Heart left ventricle (tissue), 16 donors: ENCODE results near the gene PRKCH. TPM values are rescaled to one million over a fixed set of nuclear protein-coding genes. Genes with fewer than 3 reads are reported as not detected.
"Not testable (repeated sequence)": the region's sequence is repeated elsewhere in the genome, so short reads cannot be mapped to it uniquely, and the experiment has no call there.

ENCODE experiments used
- ATAC-seq, 4 donors: fragments of 200-7000 bp; cut with Tn5 transposase; one replicate each; pipeline ENCODE4 v1.9.1; 2020 to 2022; ENCODE audit warnings: moderate library complexity in 4 of 4, mild to moderate bottlenecking in 3 of 4, moderate number of reproducible peaks in 1 of 4
- DNase-seq, 5 donors: peaks; one replicate each; pipeline ENCODE4 v3.0.0-alpha.2; 2020
- H3K27ac ChIP-seq, 12 donors: fragments of 200-600 bp; sonication (generic) in 4 of 12; one replicate each; pipeline versions ENCODE4 v1.5.0 to v1.8.0; 2016 to 2022; ENCODE audit warnings: mild to moderate bottlenecking in 2 of 12
- H3K27me3 ChIP-seq, 9 donors: fragments of 200-600 bp; sonication (generic) in 2 of 9; one replicate each; pipeline versions ENCODE4 v1.5.1 to v1.8.0; 2016 to 2022; ENCODE audit warnings: mild to moderate bottlenecking in 3 of 9
- H3K36me3 ChIP-seq, 9 donors: fragments of 200-600 bp; sonication (generic) in 2 of 9; one replicate each; pipeline versions ENCODE4 v1.5.0 to v1.8.0; 2018 to 2022; ENCODE audit warnings: mild to moderate bottlenecking in 2 of 9
- H3K4me1 ChIP-seq, 12 donors: fragments of 200-600 bp; sonication (generic) in 4 of 12; one replicate each; pipeline versions ENCODE4 v1.5.0 to v1.8.0; 2016 to 2022; ENCODE audit warnings: mild to moderate bottlenecking in 3 of 12
- H3K4me3 ChIP-seq, 12 donors: fragments of 200-600 bp; sonication (generic) in 4 of 12; one replicate each; pipeline versions ENCODE4 v1.5.0 to v1.8.0; 2017 to 2022; ENCODE audit warnings: mild to moderate bottlenecking in 9 of 12, moderate library complexity in 4 of 12
- H3K9me3 ChIP-seq, 12 donors: fragments of 200-600 bp; sonication (generic) in 4 of 12; one replicate each; pipeline versions ENCODE4 v1.5.0 to v1.8.0; 2016 to 2022; ENCODE audit warnings: mild to moderate bottlenecking in 1 of 12
- CTCF ChIP-seq, 12 donors: fragments of 200-600 bp; sonication (generic) in 4 of 12; IDR thresholded peaks; one replicate each; pipeline versions ENCODE4 v1.5.0 to v1.8.0; 2018 to 2022; ENCODE audit warnings: antibody characterized with exemption in 12 of 12, mild to moderate bottlenecking in 5 of 12
- POLR2A ChIP-seq, 2 donors: fragments of 450-650 bp; IDR thresholded peaks; one replicate each; pipeline ENCODE4 v1.6.1; 2017; ENCODE audit warnings: antibody characterized with exemption in 2 of 2, mild to moderate bottlenecking in 2 of 2, moderate library complexity in 2 of 2
- WGBS, 4 donors: extraction: QIAGEN DNeasy Blood & Tissue Kit in 2 of 4; methylation state at CpG; one replicate each; pipeline versions ENCODE4 v1.1.5 to v1.1.7; 2013 to 2018; 5-methylcytosine and 5-hydroxymethylcytosine counted together
- intact Hi-C, 10 donors: fragments of 100-400 bp; cut with DNase I; formaldehyde crosslinking; loops; one replicate each; pipeline versions ENCODE4 v1.11.1 to v1.14.2; 2022
- polyA plus RNA-seq, 2 donors: library from polyadenylated mRNA; stranded (reverse); fragments of 200-250 nt; gene quantifications; one replicate each; pipeline ENCODE4 v1.2.3, GENCODE V29; 2013
- total RNA-seq, 9 donors: library from RNA; depleted of rRNA in 2 of 9; stranded (reverse); fragments of >200 nt in 2 of 9; fragmentation: NEBNext Ultra II Directional in 3 of 9; extraction: Animal tissue kit (Norgen Biotek cat#: 25700) in 3 of 9; gene quantifications; one replicate each; pipeline versions ENCODE4 v1.1.0 to v1.2.4, GENCODE V29; 2016 to 2023
- donor health status: ischemic (EF 13 %, LVEDD 7.1; RV severe dilation, severe dysfunction).
- donor health status: healthy with polysubstance abuse.
- donor health status: DM: no; HTN: yes; CAD: no.
- donor health status: DM: no; HTN: no; CAD: no.
- donor health status: ischemic (EF 25% LVEDD 6.9; RV normal size, moderate dysfunction).
- donor health status: ischemic (EF 25% LVEDD 5.7; RV mildly dilated, moderate dysfunction).
- donor health status: healthy.
- donor health status: DM: yes; HTN: yes; CAD: no.
- donor health status: ischemic (EF 35%, LVEDD 5.7; RV mildly dilated, moderate dysfunction).
- donor health status: nonischemic (EF 11% LVEDD 7.7; RV severe dilation, severe dysfunction).
- donor health status: DM: yes; HTN: yes; CAD: no.
- donor health status: PGD.
- donor health status: ischemic (EF 29% LVEDD 5.4; RV normal size, mild dysfunction).
- donor health status: nonischemic (EF 23%, LVEDD 6.1; RV moderate dilation, normal function).

Gene PRKCH
- total and polyA plus RNA-seq, 11 donors: 6.1 to 49.2 (median 21.7) TPM

GRCh38 chr14:61463664-61464285 is 142.4 kb downstream of the PRKCH start:
- no peak for TF ChIP-seq CTCF (IDR thresholded peaks at IDR 0.05)
- TF ChIP-seq POLR2A (IDR thresholded peaks at IDR 0.05): no peak
- intact Hi-C loops: loop anchor here in 8 of 10 donors (2.0 to 10.0 kb wide), 6 partner anchors 267 to 664 kb away; partner anchors contain the start of gene SNAPC1 (in 3 of the 8)
- peaks cover 0 to 6% (median 0%) of the 10 kb centered on the region in 12 donors for H3K9me3 ChIP-seq
- H3K4me1 ChIP-seq: peaks cover 3 to 53% (median 45%) of the 10 kb centered on the region in 12 donors
- no peak overlapping the region for H3K4me3 ChIP-seq
- ATAC-seq (no peak), DNase-seq (no peak)
- 65 to 88% (median 86%) methylated on average over 3 of the region's 3 CpGs for WGBS, 4 donors
- H3K27ac ChIP-seq: peak overlapping the region in 8 of 12 donors; percentile 7 to 65 (median 24)
- H3K27me3 ChIP-seq: no peaks in the 10 kb centered on the region
- H3K36me3 ChIP-seq: peaks cover 0 to 16% (median 2%) of the 10 kb centered on the region in 9 donors

GRCh38 chr14:61464539-61465320 is 143.4 kb downstream of the PRKCH start:
- peak overlapping the region in 5 of 12 donors; percentile 38 to 99 (median 86) for H3K27ac ChIP-seq
- not testable (repeated sequence) for H3K4me3 ChIP-seq, H3K9me3 ChIP-seq, H3K36me3 ChIP-seq, H3K27me3 ChIP-seq, ATAC-seq, DNase-seq
- peaks cover 3 to 63% (median 52%) of the 10 kb centered on the region in 12 donors for H3K4me1 ChIP-seq
- 79 to 97% (median 94%) methylated on average over 2 of the region's 2 CpGs for WGBS, 4 donors
- intact Hi-C loops: loop anchor here in 6 of 10 donors (5.0 to 10.0 kb wide), 6 partner anchors 123 to 663 kb away; partner anchors contain the start of genes SNAPC1 (in 3 of the 6) and HIF1A (in 1 of the 6)

- WGBS, 4 donors: 51 to 64% (median 57%) methylated on average over 16 to 17 of the region's 17 CpGs
- intact Hi-C loops: loop anchor here in 5 of 10 donors (2.0 to 10.0 kb wide), 4 partner anchors 121 to 298 kb away; partner anchors contain the start of genes SNAPC1 (in 3 of the 5) and HIF1A (in 1 of the 5)
- Histone ChIP-seq H3K27ac (peak overlapping the region; percentile 53 to 99 (median 81)), H3K4me3 (no peak overlapping the region), H3K27me3 (no peaks in the 10 kb centered on the region), H3K4me1 (peaks cover 3 to 79% (median 68%) of the 10 kb centered on the region in 12 donors), H3K9me3 (peaks cover 0 to 6% (median 0%) of the 10 kb centered on the region in 12 donors), H3K36me3 (peaks cover 0 to 5% (median 0%) of the 10 kb centered on the region in 9 donors)
- ATAC-seq (peak; percentile 83 to 92 (median 89)), DNase-seq (peak; percentile 70 to 92 (median 80))
- TF ChIP-seq CTCF (IDR thresholded peaks at IDR 0.05): no peak
- peak in 1 of 2 donors; percentile 20 for TF ChIP-seq POLR2A (IDR thresholded peaks at IDR 0.05)
Measured at GRCh38 chr14:61466249-61466904, 145.0 kb downstream of the PRKCH start.

GRCh38 chr14:61466905-61467280 is 145.5 kb downstream of the PRKCH start:
- DNase-seq (no peak), ATAC-seq (no peak)
- intact Hi-C loops: loop anchor here in 5 of 10 donors (2.0 to 10.0 kb wide), 4 partner anchors 120 to 298 kb away; partner anchors contain the start of genes SNAPC1 (in 3 of the 5) and HIF1A (in 1 of the 5)
- Histone ChIP-seq H3K36me3 (peaks cover 0 to 5% (median 0%) of the 10 kb centered on the region in 9 donors), H3K4me1 (peaks cover 3 to 83% (median 71%) of the 10 kb centered on the region in 12 donors), H3K27me3 (no peaks in the 10 kb centered on the region), H3K27ac (peak overlapping the region; percentile 52 to 99 (median 81)), H3K4me3 (no peak overlapping the region), H3K9me3 (peaks cover 0 to 6% (median 0%) of the 10 kb centered on the region in 12 donors)
- TF ChIP-seq POLR2A (IDR thresholded peaks at IDR 0.05): no peak
- no peak for TF ChIP-seq CTCF (IDR thresholded peaks at IDR 0.05)
- 56 to 71% (median 65%) methylated on average over 3 of the region's 3 CpGs for WGBS, 4 donors
